NB4 (cell line): ENCODE measurements around the gene EZH2.

Source experiments
- DNase-seq: peaks from one replicate; pipeline ENCODE4 v3.0.0; 2010; ENCODE audit warnings: low read depth
- H3K4me3 ChIP-seq: one replicate; pipeline ENCODE4 v1.5.1; 2011; ENCODE audit warnings: mild to moderate bottlenecking, low read depth, low read length, moderate library complexity
- CTCF ChIP-seq: IDR thresholded peaks from one replicate; pipeline ENCODE4 v1.5.1; 2012; ENCODE audit warnings: low read depth, low read length
- MAX ChIP-seq: IDR thresholded peaks from 2 replicates; pipeline ENCODE4 v1.6.1; 2011; ENCODE audit warnings: low read depth, low read length
- MYC ChIP-seq: IDR thresholded peaks from 2 replicates; pipeline ENCODE4 v1.6.1; 2011; ENCODE audit warnings: low read depth, low read length
- POLR2A ChIP-seq: IDR thresholded peaks from 2 replicates; pipeline ENCODE4 v1.6.1; 2011; ENCODE audit warnings: mild to moderate bottlenecking; ENCODE audit not compliant: insufficient read length; ENCODE audit errors: extremely low read depth

EZH2 gene

GRCh38 chr7:148916186-148916585 lies 32.1 kb upstream of the EZH2 start:
- TF ChIP-seq MAX = no peak
- no peak for TF ChIP-seq MYC
- TF ChIP-seq CTCF = no peak
- TF ChIP-seq POLR2A = no peak
- DNase-seq = no peak

GRCh38 chr7:148915211-148915610 lies 31.1 kb upstream of the EZH2 start:
- TF ChIP-seq MAX (no peak), MYC (no peak), POLR2A (no peak), CTCF (no peak)
- DNase-seq = no peak
- H3K4me3 ChIP-seq = no peak overlapping the region

More at GRCh38 chr7:148916186-148916585, 32.1 kb upstream of the EZH2 start:
- no peak overlapping the region for H3K4me3 ChIP-seq

- H3K4me3 ChIP-seq = no peak overlapping the region
- TF ChIP-seq MAX (peak; percentile 75), POLR2A (no peak), MYC (peak; percentile 76; the same call in 1 of the 2 replicates), CTCF (no peak)
- peak; percentile 90 for DNase-seq
Measured at GRCh38 chr7:148914208-148914777, 30.2 kb upstream of the EZH2 start.

- no peak for DNase-seq
- TF ChIP-seq POLR2A (no peak), MYC (no peak), MAX (no peak), CTCF (no peak)
- no peak overlapping the region for H3K4me3 ChIP-seq
Measured at GRCh38 chr7:148912758-148913541, 28.9 kb upstream of the EZH2 start.

GRCh38 chr7:148912151-148912550 lies 28.1 kb upstream of the EZH2 start:
- DNase-seq = no peak
- H3K4me3 ChIP-seq = no peak overlapping the region
- no peak for TF ChIP-seq MAX
- no peak for TF ChIP-seq CTCF
- TF ChIP-seq POLR2A = no peak
- TF ChIP-seq MYC = no peak
